Keratinocyte (primary cell): ENCODE measurements around the gene NEK10. TPM values are rescaled to one million over a fixed set of nuclear protein-coding genes. Genes with fewer than 3 reads are reported as not detected.

Experiments
- DNase-seq: peaks from one replicate; pipeline ENCODE4 v3.0.0-alpha.2; 2011; ENCODE audit warnings: low read depth, missing footprints, low spot score
- FAIRE-seq: peaks from 2 replicates; lab custom pipeline; 2011; peaks lifted over from hg19 to GRCh38; lab: Jason Lieb, UNC
- H2AFZ ChIP-seq: 2 replicates; pipeline ENCODE4 v1.6.0; 2012; ENCODE audit warnings: low read length, control low read depth, inconsistent platforms; ENCODE audit not compliant: control insufficient read depth
- H3K27ac ChIP-seq: 2 replicates; pipeline ENCODE4 v1.5.1; 2011; ENCODE audit warnings: low read length; ENCODE audit not compliant: control insufficient read depth, insufficient read depth
- H3K27me3 ChIP-seq: 3 replicates; pipeline ENCODE4 v1.6.0; 2011; ENCODE audit warnings: low read length; ENCODE audit not compliant: control insufficient read depth, insufficient read depth; ENCODE audit errors: extremely low read depth
- H3K36me3 ChIP-seq, 2 experiments: 2 replicates in 1 of 2; 3 replicates in 1 of 2; pipeline ENCODE4 v1.5.1; 2011; ENCODE audit warnings: low read length in 2 of 2, mild to moderate bottlenecking in 1 of 2; ENCODE audit not compliant: control insufficient read depth in 2 of 2, insufficient read depth in 2 of 2; ENCODE audit errors: extremely low read depth in 1 of 2
- H3K4me1 ChIP-seq: 3 replicates; pipeline ENCODE4 v1.5.1; 2011; ENCODE audit warnings: low read length; ENCODE audit not compliant: control insufficient read depth, insufficient read depth; ENCODE audit errors: extremely low read depth
- H3K4me2 ChIP-seq: 3 replicates; pipeline ENCODE4 v1.6.0; 2011; ENCODE audit warnings: low read depth, low read length; ENCODE audit not compliant: control insufficient read depth, insufficient read depth; ENCODE audit errors: extremely low read depth
- H3K4me3 ChIP-seq, 3 experiments: fragments of 200-600 bp in 1 of 3; sonication (generic) in 1 of 3; 2 replicates in 2 of 3; 3 replicates in 1 of 3; pipeline ENCODE4 v1.5.1; 2011 to 2016; ENCODE audit warnings: low read length in 3 of 3, mild to moderate bottlenecking in 3 of 3, control low read depth in 2 of 3, inconsistent platforms in 1 of 3, low read depth in 1 of 3, mixed read lengths in 1 of 3, mixed run types in 1 of 3, moderate library complexity in 1 of 3; ENCODE audit not compliant: control insufficient read depth in 2 of 3, insufficient read depth in 2 of 3; ENCODE audit errors: extremely low read depth in 1 of 3
- H3K79me2 ChIP-seq: 2 replicates; pipeline ENCODE4 v1.6.0; 2012; ENCODE audit warnings: low read length; ENCODE audit not compliant: control insufficient read depth, insufficient read depth
- H3K9ac ChIP-seq: 3 replicates; pipeline ENCODE4 v1.6.0; 2011; ENCODE audit warnings: low read length; ENCODE audit not compliant: control insufficient read depth, insufficient read depth; ENCODE audit errors: extremely low read depth
- H3K9me1 ChIP-seq: 3 replicates; pipeline ENCODE4 v1.6.0; 2011; ENCODE audit warnings: low read length; ENCODE audit not compliant: control insufficient read depth, insufficient read depth; ENCODE audit errors: extremely low read depth
- H3K9me3 ChIP-seq: 2 replicates; pipeline ENCODE4 v1.5.1; 2012; ENCODE audit warnings: low read depth, low read length; ENCODE audit not compliant: control insufficient read depth
- H4K20me1 ChIP-seq: 3 replicates; pipeline ENCODE4 v1.6.0; 2011; ENCODE audit warnings: low read length; ENCODE audit not compliant: control insufficient read depth, insufficient read depth; ENCODE audit errors: extremely low read depth
- EZH2 ChIP-seq: IDR thresholded peaks from one replicate; pipeline ENCODE4 v1.6.1; 2012; ENCODE audit warnings: inconsistent platforms, mild to moderate bottlenecking, low read length, moderate library complexity
- dilution Hi-C: fragments of 300-500 bp; cut with MboI; formaldehyde crosslinking; loops from one replicate; pipeline ENCODE4 v1.7.0; 2020; ENCODE audit warnings: low sequenced_read_pairs; ENCODE audit not compliant: extremely low pct_ligation_motif_present
- polyA plus RNA-seq, 5 experiments: library from polyadenylated mRNA; depleted of rRNA in 3 of 5; stranded (reverse) in 3 of 5; stranded (forward) in 1 of 5; unstranded in 1 of 5; fragments of >200 nt; gene quantifications; 1 replicate in 1 of 5; 2 replicates in 3 of 5; 3 replicates in 1 of 5; pipeline versions ENCODE4 v1.2.1 to v1.2.3, GENCODE V29; 2011 to 2012; ENCODE audit warnings: missing spikeins in 2 of 5, low read depth in 1 of 5, low replicate concordance in 1 of 5
- TF ChIP-seq, protein P1 (sequence below), 3 experiments: IDR thresholded peaks in 1 of 3; conservative IDR thresholded peaks in 1 of 3; optimal IDR thresholded peaks in 1 of 3; 2 replicates in 2 of 3; 3 replicates in 1 of 3; pipeline versions ENCODE3 to v1.5.1; 2011; ENCODE audit warnings: low read length in 3 of 3, mild to moderate bottlenecking in 3 of 3, moderate library complexity in 2 of 3, control low read depth in 1 of 3, inconsistent platforms in 1 of 3; ENCODE audit not compliant: insufficient read depth in 2 of 3; ENCODE audit errors: extremely low read depth in 1 of 3

The NEK10 gene
- polyA plus RNA-seq, 1 donor (not counting 4 experiments of a cell fraction or from before 2014, with no cell fraction given) = 0.98 TPM

DNA sequence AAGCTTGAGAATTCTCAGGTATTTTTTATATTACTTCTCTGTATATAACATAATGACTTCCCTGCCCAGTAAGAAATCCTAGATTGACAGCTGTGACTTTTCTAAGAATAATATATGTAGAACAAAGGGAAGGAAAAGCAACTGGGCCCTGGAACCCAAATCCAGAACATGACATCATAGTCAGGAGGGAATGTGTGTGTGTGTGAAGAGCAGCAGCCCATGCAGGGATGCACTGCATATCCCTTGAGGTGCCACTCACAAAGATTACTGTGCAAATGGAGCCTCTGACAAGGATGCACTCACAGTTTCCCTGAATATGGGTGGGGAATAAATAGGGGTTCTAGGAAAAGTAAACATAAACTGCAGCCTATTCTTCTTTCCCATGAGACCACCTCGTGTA is 279.5 kb downstream of the NEK10 start:
- no peak overlapping the region for H3K9ac ChIP-seq
- no peak for FAIRE-seq
- H3K9me3 ChIP-seq = no peaks in the 10 kb centered on the region
- H3K36me3 ChIP-seq = no peaks in the 10 kb centered on the region
- H3K4me1 ChIP-seq = no peaks in the 10 kb centered on the region
- DNase-seq = no peak
- no peaks in the 10 kb centered on the region for H3K79me2 ChIP-seq
- H2AFZ ChIP-seq = no peak overlapping the region
- no peak overlapping the region for H3K4me2 ChIP-seq
- H3K4me3 ChIP-seq = no peak overlapping the region
- H3K9me1 ChIP-seq = no peaks in the 10 kb centered on the region
- TF ChIP-seq EZH2 = no peak
- TF ChIP-seq, protein P1, sequence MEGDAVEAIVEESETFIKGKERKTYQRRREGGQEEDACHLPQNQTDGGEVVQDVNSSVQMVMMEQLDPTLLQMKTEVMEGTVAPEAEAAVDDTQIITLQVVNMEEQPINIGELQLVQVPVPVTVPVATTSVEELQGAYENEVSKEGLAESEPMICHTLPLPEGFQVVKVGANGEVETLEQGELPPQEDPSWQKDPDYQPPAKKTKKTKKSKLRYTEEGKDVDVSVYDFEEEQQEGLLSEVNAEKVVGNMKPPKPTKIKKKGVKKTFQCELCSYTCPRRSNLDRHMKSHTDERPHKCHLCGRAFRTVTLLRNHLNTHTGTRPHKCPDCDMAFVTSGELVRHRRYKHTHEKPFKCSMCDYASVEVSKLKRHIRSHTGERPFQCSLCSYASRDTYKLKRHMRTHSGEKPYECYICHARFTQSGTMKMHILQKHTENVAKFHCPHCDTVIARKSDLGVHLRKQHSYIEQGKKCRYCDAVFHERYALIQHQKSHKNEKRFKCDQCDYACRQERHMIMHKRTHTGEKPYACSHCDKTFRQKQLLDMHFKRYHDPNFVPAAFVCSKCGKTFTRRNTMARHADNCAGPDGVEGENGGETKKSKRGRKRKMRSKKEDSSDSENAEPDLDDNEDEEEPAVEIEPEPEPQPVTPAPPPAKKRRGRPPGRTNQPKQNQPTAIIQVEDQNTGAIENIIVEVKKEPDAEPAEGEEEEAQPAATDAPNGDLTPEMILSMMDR (optimal IDR thresholded peaks at IDR 0.05 in 1 of 3, IDR thresholded peaks at IDR 0.05 in 1 of 3, conservative IDR thresholded peaks at IDR 0.05 in 1 of 3; ENCODE audit: extremely low read depth in 1 of 3, insufficient read depth in 2 of 3, low read length in 3 of 3) = no peak
- no peaks in the 10 kb centered on the region for H4K20me1 ChIP-seq
- dilution Hi-C loops = no loop called here
- H3K27ac ChIP-seq = no peak overlapping the region
- H3K27me3 ChIP-seq = no peaks in the 10 kb centered on the region

DNA sequence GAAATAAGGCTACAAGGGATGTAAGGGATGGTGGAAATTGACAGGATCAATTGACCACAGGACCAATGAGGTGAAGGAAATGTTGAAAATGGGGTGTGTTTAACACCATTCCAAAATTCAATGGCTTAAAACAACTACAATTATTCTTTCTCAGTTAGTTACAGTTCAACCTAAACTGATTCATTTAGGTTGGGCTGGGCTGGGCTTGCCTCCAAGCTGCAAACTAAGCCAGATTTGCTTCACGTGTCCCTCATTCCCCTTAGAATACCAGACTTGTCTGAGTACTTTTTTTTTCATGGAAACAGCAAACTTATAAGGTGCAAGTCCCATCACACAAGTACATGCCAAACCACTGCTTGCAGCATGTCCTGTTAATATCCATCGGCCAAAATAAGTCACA is 280.1 kb downstream of the NEK10 start:
- no peak for TF ChIP-seq EZH2
- TF ChIP-seq, protein P1 (optimal IDR thresholded peaks at IDR 0.05 in 1 of 3, IDR thresholded peaks at IDR 0.05 in 1 of 3, conservative IDR thresholded peaks at IDR 0.05 in 1 of 3; ENCODE audit: extremely low read depth in 1 of 3, insufficient read depth in 2 of 3, low read length in 3 of 3) = no peak
- no peak overlapping the region for H3K4me3 ChIP-seq
- no peaks in the 10 kb centered on the region for H3K36me3 ChIP-seq
- no peaks in the 10 kb centered on the region for H3K4me1 ChIP-seq
- H4K20me1 ChIP-seq = no peaks in the 10 kb centered on the region
- H3K27ac ChIP-seq = no peak overlapping the region
- H3K9me1 ChIP-seq = no peaks in the 10 kb centered on the region
- H3K9me3 ChIP-seq = no peaks in the 10 kb centered on the region
- H3K4me2 ChIP-seq = no peak overlapping the region
- H3K79me2 ChIP-seq = no peaks in the 10 kb centered on the region
- FAIRE-seq = no peak
- no peak overlapping the region for H3K9ac ChIP-seq
- no peak for DNase-seq
- dilution Hi-C loops = no loop called here
- H3K27me3 ChIP-seq = no peaks in the 10 kb centered on the region
- no peak overlapping the region for H2AFZ ChIP-seq
